ENCODE data around the gene ARSG.

The ARSG gene

GRCh38 chr17:68457168-68457538 is 165.9 kb downstream of the ARSG start, which contains the start of gene WIPI1:
Gene WIPI1, minus strand, starts transcription at chr17:68457496. Its CDS starts 75 bp downstream, at chr17:68457421.
- no peak for DNase-seq

- peak; percentile 98 for DNase-seq
These were observed 166.4 kb downstream of the ARSG start for GRCh38 chr17:68457539-68458259.

- no peak for DNase-seq
These were observed 167.2 kb downstream of the ARSG start for GRCh38 chr17:68458260-68459036.

GRCh38 chr17:68459037-68459639 is 167.8 kb downstream of the ARSG start:
- no peak for DNase-seq

- DNase-seq, result no peak
These were observed 168.9 kb downstream of the ARSG start for GRCh38 chr17:68460146-68460545.

- DNase-seq, result no peak
These were observed 169.4 kb downstream of the ARSG start for GRCh38 chr17:68460715-68461114.

- no peak for DNase-seq
These were observed 169.8 kb downstream of the ARSG start for GRCh38 chr17:68461122-68461539.

GRCh38 chr17:68461589-68461988 is 170.3 kb downstream of the ARSG start:
- DNase-seq, result no peak

GRCh38 chr17:68462381-68463210 is 171.3 kb downstream of the ARSG start:
- DNase-seq, result peak; percentile 74

- DNase-seq, result no peak
These were observed 172.1 kb downstream of the ARSG start for GRCh38 chr17:68463211-68464019.

GRCh38 chr17:68468334-68468733 is 177.0 kb downstream of the ARSG start:
- DNase-seq, result no peak

- no peak for DNase-seq
These were observed 177.5 kb downstream of the ARSG start for GRCh38 chr17:68468788-68469187.
